ENCODE results near the gene SRSF3. TPM values are rescaled to one million over a fixed set of nuclear protein-coding genes. Genes with fewer than 3 reads are reported as not detected.

Gene SRSF3
- total and polyA plus RNA-seq, 2 experiments from 2014 or later, result 135 to 192 TPM

- Histone ChIP-seq H3K79me2 (peaks cover 34% of the 10 kb centered on the region), H2AFZ (no peak overlapping the region), H4K20me1 (ENCODE audit: insufficient read depth, poor library complexity, severe bottlenecking) (peaks cover 27% of the 10 kb centered on the region), H3K4me2 (no peak overlapping the region), H3K9me3 (ENCODE audit: low read depth) (no peaks in the 10 kb centered on the region), H3K9me2 (replicated peaks; ENCODE audit: insufficient read depth) (no peaks in the 10 kb centered on the region), H3K27me3 (no peaks in the 10 kb centered on the region), H3K36me3 (replicated peaks; ENCODE audit: insufficient read depth, low read depth) (no peaks in the 10 kb centered on the region), H3K4me3 (no peak overlapping the region), H3K27ac (no peak overlapping the region), H3K4me1 (ENCODE audit: insufficient read depth) (peaks cover 8% of the 10 kb centered on the region)
- TF ChIP-seq CTCF (IDR thresholded peaks at IDR 0.05; ENCODE audit: poor library complexity) (no peak), EZH2 (IDR thresholded peaks at IDR 0.05; ENCODE audit: borderline replicate concordance) (no peak), EZH2phosphoT487 (IDR thresholded peaks at IDR 0.05; ENCODE audit: low read depth, severe bottlenecking, unreplicated experiment) (no peak)
- no peak for DNase-seq (ENCODE audit: low spot score)
- WGBS (ENCODE audit: low lambda C conversion rate, missing lambda C conversion rate), result 94% methylated on average over 12 of the region's 12 CpGs
Observed at GRCh38 chr6:36592221-36592655, 1.9 kb upstream of the SRSF3 start.

DNA sequence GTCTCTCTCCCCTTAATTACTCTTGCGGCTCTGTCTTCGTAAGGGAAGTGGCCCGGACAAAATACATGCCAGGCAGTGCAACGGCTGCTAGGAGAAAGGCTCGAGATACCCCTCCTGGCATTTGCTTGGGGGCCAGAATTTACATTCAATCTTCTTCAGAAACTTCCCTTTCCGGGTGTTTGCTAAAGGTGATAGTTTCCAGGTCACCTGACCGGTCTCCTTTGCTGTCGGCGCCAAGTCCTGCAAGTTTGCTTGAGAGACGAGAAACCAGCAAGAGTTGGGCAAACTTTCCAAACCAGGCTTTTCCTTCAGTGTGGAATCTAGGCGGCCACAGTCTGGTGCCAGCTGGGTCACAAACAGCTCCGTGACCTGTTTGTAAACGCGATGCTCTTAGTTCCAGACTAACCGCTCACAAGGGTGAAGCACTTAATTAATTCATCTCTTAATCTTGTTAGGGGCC is 563 bp upstream of the SRSF3 start:
- peaks cover 22% of the 10 kb centered on the region for H3K4me1 ChIP-seq (ENCODE audit: insufficient read depth)
- H3K4me3 ChIP-seq, result peak overlapping the region; percentile 12
- no peaks in the 10 kb centered on the region for H3K9me2 ChIP-seq (replicated peaks; ENCODE audit: insufficient read depth)
- H3K9me3 ChIP-seq (ENCODE audit: low read depth), result no peaks in the 10 kb centered on the region
- no peaks in the 10 kb centered on the region for H3K27me3 ChIP-seq
- no peaks in the 10 kb centered on the region for H3K36me3 ChIP-seq (replicated peaks; ENCODE audit: insufficient read depth, low read depth)
- peak overlapping the region; percentile 76 for H2AFZ ChIP-seq
- peak overlapping the region; percentile 79 for H3K4me2 ChIP-seq
- TF ChIP-seq CTCF (IDR thresholded peaks at IDR 0.05; ENCODE audit: poor library complexity), result no peak
- TF ChIP-seq EZH2phosphoT487 (IDR thresholded peaks at IDR 0.05; ENCODE audit: low read depth, severe bottlenecking, unreplicated experiment), result no peak
- TF ChIP-seq EZH2 (IDR thresholded peaks at IDR 0.05; ENCODE audit: borderline replicate concordance), result no peak
- peaks cover 40% of the 10 kb centered on the region for H4K20me1 ChIP-seq (ENCODE audit: insufficient read depth, poor library complexity, severe bottlenecking)
- H3K79me2 ChIP-seq, result peaks cover 47% of the 10 kb centered on the region
- H3K27ac ChIP-seq, result peak overlapping the region; percentile 96
- DNase-seq (ENCODE audit: low spot score), result peak; percentile 71
- 7% methylated on average over 15 of the region's 15 CpGs for WGBS (ENCODE audit: low lambda C conversion rate, missing lambda C conversion rate)

DNA sequence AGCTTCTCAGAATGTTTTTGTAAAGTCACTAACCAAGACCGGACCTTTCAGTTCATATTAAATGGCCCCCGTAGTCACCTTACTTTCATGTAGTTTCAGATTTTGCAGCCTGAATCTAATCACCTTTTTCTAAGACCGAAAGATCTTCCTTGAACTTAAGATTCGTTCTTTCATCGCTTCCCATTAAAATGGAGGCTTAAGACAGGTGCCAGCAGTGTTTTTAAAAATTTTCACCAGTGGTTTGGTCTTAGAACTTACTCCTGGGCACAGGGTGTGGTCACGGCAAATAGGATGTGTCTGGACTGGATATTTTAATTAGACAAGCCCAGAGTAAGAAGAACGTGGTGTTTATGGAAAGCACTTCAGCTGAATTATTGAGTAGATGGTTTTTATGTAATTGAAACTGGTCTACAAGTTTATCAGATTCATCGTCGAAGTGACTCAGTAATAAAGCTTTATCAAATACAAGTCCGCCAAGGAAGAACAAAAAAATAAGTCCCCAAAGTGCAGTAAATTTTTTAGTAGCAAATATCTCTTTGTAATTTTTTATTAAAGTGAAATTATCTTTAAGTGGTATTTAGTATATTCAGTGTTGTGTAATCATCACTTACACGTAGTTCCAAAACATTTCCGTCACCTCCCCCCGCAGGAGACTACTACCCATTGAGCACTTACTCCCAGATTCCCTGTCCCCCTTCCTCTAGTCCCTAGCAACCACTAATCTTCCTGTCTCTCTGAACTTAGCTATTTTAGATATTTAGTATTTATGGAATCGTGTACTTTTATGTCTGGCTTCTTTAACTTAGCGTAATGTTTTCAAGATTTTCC is 868 bp downstream of the SRSF3 start:
- 1% methylated on average over 15 of the region's 15 CpGs for WGBS (ENCODE audit: low lambda C conversion rate, missing lambda C conversion rate)
- Histone ChIP-seq H3K4me1 (ENCODE audit: insufficient read depth) (peaks cover 36% of the 10 kb centered on the region), H3K4me3 (peak overlapping the region; percentile 92), H3K9me2 (replicated peaks; ENCODE audit: insufficient read depth) (no peaks in the 10 kb centered on the region), H3K9me3 (ENCODE audit: low read depth) (no peaks in the 10 kb centered on the region), H3K4me2 (peak overlapping the region; percentile 94), H3K27me3 (no peaks in the 10 kb centered on the region), H2AFZ (no peak overlapping the region), H3K27ac (peak overlapping the region; percentile 98), H3K79me2 (peaks cover 62% of the 10 kb centered on the region), H4K20me1 (ENCODE audit: insufficient read depth, poor library complexity, severe bottlenecking) (peaks cover 54% of the 10 kb centered on the region), H3K36me3 (replicated peaks; ENCODE audit: insufficient read depth, low read depth) (no peaks in the 10 kb centered on the region)
- TF ChIP-seq EZH2phosphoT487 (IDR thresholded peaks at IDR 0.05; ENCODE audit: low read depth, severe bottlenecking, unreplicated experiment), result no peak
- TF ChIP-seq EZH2 (IDR thresholded peaks at IDR 0.05; ENCODE audit: borderline replicate concordance), result no peak
- no peak for TF ChIP-seq CTCF (IDR thresholded peaks at IDR 0.05; ENCODE audit: poor library complexity)
- no peak for DNase-seq (ENCODE audit: low spot score)

All from hepatocyte (in vitro differentiated cells).